GM18498 (cell line): ENCODE results near the gene TAF4.

Experiments
- ATAC-seq: cut with Tn5 transposase; IDR thresholded peaks from one replicate; pipeline ENCODE4 v1.9.1; 2021; ENCODE audit warnings: mild to moderate bottlenecking, moderate library complexity; ENCODE audit not compliant: unreplicated experiment

The TAF4 gene

DNA sequence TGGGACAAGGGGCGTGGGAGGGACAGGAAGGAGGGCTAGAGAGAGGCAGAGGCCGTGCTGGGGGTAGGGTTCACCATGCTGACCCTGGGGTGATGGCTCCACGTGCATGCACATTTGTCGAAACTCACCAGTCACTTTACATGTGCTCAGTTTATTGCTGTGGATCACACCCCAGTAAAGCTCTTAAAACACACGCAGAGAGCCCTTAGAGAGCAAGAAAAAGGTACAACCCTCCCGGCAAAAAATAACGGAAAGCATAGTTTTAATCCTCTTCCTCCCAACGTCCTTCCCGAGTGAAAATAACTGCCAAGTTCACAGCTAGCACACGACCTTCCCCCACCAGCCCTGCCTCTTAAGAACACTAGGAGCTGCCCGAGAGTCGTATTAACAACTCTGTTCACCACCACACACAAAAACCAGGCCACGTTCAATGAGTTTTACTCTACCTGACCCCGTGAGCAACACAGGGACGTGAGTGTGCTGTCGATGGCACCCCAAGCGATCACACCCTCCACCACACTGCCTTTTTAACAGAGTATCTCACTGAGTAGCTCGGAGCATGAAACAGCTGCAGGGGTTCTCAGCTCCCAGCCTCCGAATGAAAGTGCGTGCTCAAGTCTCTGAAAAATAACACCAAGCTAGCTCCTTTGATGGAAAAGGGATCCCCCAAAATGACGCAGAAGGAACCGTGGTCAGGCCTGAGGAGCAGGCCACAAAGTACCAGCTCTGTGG, 39.7 kb downstream of the TAF4 start:
- no peak for ATAC-seq

- ATAC-seq = no peak
Observed at GRCh38 chr20:62025394-62025793, 40.3 kb downstream of the TAF4 start.

DNA sequence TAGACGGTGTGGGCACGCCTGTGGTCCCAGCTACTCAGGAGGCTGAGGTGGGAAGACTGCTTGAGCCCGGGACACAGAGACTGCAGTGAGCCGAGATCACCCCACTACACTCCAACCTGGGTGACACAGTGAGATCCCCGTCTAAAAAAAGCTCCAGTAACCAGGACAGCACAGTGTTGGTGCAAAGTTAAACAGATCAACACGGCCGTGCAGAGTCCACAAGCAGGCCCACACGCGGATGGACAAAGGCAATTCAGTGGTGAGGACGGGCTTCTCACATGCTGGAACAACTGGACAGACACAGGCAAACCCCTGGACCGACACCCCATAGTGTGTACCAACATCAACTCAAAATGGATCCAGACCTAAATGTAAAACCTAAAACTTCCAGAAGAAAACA, 41.7 kb downstream of the TAF4 start:
- ATAC-seq = no peak

- ATAC-seq = no peak
Observed at GRCh38 chr20:62022575-62023139, 43.0 kb downstream of the TAF4 start.

DNA sequence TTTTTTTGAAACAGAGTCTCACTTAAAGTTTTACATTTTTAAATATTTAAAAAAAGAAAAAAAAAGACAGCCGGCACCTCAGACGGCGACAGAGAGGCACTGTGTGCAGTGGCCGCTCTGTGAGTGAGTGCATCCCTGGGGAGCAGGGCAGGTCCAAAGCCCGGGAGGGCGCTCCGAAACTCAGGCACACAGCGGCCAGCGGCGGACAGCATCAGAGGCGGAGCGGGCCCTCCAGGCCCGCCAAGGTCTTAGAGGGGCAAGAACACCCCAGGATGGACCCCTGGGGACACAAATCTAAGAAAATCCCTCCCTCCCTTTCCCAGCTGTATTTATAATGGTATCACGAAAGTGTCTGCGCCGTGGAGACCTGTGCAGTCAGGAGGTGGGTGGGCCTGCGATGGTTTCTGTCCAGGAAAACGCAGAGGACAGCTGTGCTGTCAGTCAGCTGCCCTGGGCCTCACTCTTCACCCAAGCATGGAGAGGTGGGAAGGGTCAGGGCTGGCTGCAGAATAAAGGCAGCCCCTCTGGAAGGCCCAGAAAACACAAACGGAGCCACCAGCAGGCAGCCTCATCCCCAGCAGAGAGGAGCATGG, 43.8 kb downstream of the TAF4 start:
- ATAC-seq = no peak

- ATAC-seq = no peak
Observed at GRCh38 chr20:62020935-62021701, 44.6 kb downstream of the TAF4 start.

GRCh38 chr20:62019881-62020492, 45.7 kb downstream of the TAF4 start:
- no peak for ATAC-seq

DNA sequence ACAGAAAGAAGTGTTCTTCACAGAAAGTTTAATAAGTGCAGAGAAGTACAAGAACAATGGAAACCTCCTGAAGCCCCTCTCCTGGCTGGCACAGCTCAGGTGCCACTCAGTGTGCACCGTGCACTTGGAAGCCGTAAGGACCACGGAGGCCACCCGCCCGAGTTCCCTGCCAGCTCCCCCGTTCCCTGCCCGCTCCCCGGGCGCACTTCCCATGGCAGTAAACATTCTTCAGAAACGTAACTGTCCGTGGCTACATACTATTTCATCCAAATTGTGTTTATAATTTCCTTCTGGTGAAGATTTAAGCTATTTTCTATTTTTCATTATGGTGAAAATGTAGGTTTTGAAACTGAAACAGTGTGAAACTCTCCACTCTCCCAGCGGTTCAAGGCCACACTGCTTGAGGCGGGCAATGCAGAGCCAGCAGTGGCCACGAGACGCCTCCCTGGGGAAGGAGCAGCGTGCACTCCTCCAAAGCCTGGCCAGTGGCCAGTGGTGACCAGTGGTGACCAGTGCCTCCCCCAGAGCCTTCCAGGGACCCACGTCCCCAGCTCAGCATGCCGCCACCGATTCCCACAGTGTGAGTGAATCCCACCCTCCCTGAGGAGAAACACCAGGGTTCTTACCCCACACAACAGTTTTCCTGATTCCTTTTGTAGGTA, 46.4 kb downstream of the TAF4 start:
- ATAC-seq = no peak

DNA sequence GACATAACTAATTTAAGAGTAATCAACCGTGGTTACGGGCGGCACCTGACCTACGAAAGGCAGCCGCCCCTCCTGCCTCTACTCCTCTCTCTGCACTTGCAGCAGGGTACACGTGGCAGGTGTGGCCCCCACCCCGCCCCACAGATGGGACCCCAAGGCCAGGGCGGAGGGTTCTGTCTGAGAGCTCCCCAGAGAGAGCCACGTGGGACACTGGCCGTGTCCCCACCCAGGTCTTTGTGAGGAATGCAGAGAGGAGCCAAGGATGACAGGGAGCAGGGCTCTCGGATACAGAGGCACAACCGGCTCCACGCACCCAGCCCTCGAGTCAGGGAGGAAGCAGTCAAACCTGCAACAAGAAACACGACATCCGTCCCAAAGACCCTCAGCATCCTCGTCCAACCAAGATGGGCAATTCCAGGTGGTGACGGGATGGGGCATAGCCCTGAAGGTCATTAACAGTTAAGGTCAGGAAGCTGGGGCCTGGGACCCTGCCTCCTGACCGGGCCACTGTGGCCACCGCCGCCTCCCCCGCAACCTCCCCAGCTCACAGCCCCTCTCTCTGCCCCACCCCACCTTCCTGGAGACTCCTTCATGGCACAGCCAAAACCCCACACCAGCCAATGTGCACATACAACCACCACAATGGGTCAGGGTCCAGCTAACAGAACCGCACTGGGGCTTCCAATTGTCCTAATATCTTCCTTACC, 47.1 kb downstream of the TAF4 start:
- no peak for ATAC-seq

- ATAC-seq = no peak
Observed at GRCh38 chr20:62015540-62016288, 50.0 kb downstream of the TAF4 start.

- ATAC-seq = no peak
Observed at GRCh38 chr20:62014889-62015537, 50.7 kb downstream of the TAF4 start.

GRCh38 chr20:62014488-62014775, 51.2 kb downstream of the TAF4 start:
- no peak for ATAC-seq

GRCh38 chr20:62012631-62013030, 53.0 kb downstream of the TAF4 start:
- no peak for ATAC-seq

DNA sequence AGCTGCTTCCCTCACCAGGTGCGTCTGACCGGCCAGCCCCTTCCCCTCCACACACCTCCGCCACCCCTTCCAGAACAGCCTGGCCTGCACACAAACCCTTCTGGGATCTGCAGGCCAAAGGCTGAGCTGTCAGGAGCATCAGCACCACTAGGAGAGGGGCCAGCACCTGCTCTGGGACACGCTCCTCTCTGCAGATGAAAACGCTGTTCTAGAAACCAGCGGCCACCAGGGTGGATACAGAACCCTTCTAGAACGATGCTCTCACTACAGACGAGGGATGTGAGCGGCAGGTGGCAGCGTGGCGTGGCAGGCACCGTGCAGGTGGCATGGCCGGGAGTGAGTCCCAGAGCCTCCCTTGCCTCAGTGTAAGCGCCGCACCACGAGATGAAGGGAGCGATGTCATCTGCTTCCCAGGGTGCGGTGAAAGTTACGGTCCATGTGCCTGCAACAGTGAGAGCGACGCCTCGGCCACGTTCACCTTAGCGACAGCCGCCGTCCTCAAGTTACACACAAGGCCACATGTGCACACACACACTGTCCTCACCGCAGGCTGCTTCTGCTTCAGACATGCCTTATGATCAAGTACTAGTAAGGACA, 53.6 kb downstream of the TAF4 start:
- no peak for ATAC-seq

- ATAC-seq = no peak
Observed at GRCh38 chr20:62011403-62011790, 54.3 kb downstream of the TAF4 start.

- ATAC-seq = no peak
Observed at GRCh38 chr20:62010551-62011402, 54.9 kb downstream of the TAF4 start.

DNA sequence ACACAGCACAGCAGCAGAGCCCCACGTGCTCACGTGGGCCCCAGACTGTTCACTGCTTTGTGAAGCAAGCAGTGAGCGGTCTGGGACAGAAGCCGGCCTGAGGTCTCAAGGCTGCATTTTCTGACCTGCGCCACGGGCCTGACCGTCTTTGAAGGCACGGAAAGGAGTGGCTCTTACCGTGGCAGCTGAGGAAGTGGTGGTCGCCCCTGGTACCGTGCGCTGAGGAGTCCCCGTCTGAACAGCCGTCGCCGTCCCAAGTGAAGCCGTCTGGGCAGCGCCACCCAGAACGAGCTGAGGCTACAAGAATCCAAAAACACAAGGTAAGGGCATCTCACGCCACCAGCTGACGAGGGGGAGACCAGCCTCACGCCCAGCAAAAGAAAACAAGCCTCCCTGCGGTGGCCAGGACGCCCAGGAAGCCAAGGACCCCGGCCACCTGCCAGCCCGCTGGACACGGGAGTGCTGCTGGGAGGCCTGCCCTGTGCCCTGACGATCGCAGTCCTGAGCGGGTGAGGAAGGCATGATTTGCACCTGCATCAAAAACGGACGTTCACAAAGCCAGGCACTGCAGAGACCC, 55.7 kb downstream of the TAF4 start:
- ATAC-seq = no peak

- ATAC-seq = no peak
Observed at GRCh38 chr20:62009322-62009721, 56.4 kb downstream of the TAF4 start.
